Right ventricle myocardium superior (tissue), 1 donor: ENCODE data around the gene EED. TPM values are rescaled to one million over a fixed set of nuclear protein-coding genes. Genes with fewer than 3 reads are reported as not detected.

Experiments used
- ATAC-seq: fragments of 200-7000 bp; cut with Tn5 transposase; one replicate; pipeline ENCODE4 v1.9.1; 2020; ENCODE audit warnings: mild to moderate bottlenecking; ENCODE audit not compliant: poor library complexity
- DNase-seq: peaks from one replicate; pipeline ENCODE4 v3.0.0-alpha.2; 2020
- intact Hi-C: fragments of 100-400 bp; cut with DNase I; formaldehyde crosslinking; loops from one replicate; pipeline ENCODE4 v1.11.2; 2022
- total RNA-seq: library from RNA; stranded (reverse); fragmentation: NEBNext Ultra II Directional; extraction: Animal tissue kit (Norgen Biotek cat#: 25700); gene quantifications from one replicate; pipeline ENCODE4 v1.2.1, GENCODE V29; 2021
- donor health status: DM: no; HTN: yes; CAD: no; lungs with severe emphysema.

Gene EED
- total RNA-seq, 1 donor from 2014 or later, result 13.2 TPM

DNA sequence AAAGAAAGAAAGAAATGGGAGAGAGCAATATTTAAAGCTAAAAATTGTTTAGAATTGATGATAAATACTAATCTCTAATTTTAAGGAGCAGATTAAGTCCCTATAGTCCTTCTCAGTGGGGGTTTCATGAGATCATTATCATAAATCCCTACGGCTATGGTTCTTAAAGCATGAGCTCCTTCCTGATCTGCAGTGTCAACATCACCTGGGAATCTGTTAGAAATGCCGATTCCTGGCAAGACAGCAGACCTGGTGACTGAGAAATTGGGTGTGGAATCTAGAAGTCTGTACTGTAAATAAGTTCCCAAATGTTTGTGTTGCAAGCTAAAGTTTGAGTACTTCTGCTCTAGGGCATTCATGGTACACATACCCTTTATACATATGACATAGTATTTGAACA is 70.1 kb downstream of the EED start:
- DNase-seq, result no peak
- ATAC-seq, result no peak
- intact Hi-C loops, result no loop called here

Other genes starting within 250 kb of the EED start
- gene PICALM, start 175.7 kb upstream of the EED start, total RNA-seq, result 119 TPM
- 48.0 TPM for gene HIKESHI, start 57.5 kb downstream of the EED start, total RNA-seq
- gene CCDC81, start 130.1 kb downstream of the EED start, total RNA-seq, result 0.32 TPM